Peyer's patch (tissue), 4 donors: ENCODE results near the gene PLXNA4. TPM values are rescaled to one million over a fixed set of nuclear protein-coding genes. Genes with fewer than 3 reads are reported as not detected.
A peak's percentile ranks its signal among the peaks of the same experiment; 100 is the strongest.

ENCODE experiments used
- DNase-seq, 3 donors: peaks; one replicate each; pipeline ENCODE4 v3.0.0-alpha.2; 2017 to 2019
- H3K27ac ChIP-seq, 4 donors: fragments of 200-600 bp; sonication (generic); one replicate each; pipeline ENCODE4 v1.5.1; 2016 to 2019
- H3K27me3 ChIP-seq, 2 donors: fragments of 200-600 bp; sonication (generic); one replicate each; pipeline ENCODE4 v1.5.1; 2019
- H3K36me3 ChIP-seq, 3 donors: fragments of 200-600 bp; sonication (generic); one replicate each; pipeline ENCODE4 v1.5.1; 2016 to 2019
- H3K4me1 ChIP-seq, 4 donors: fragments of 200-600 bp; sonication (generic); one replicate each; pipeline ENCODE4 v1.5.1; 2016 to 2019
- H3K4me3 ChIP-seq, 4 donors: fragments of 200-600 bp; sonication (generic); 1 replicate in 3 of 4; 2 replicates in 1 of 4; pipeline ENCODE4 v1.5.1; 2016 to 2019; ENCODE audit warnings: mild to moderate bottlenecking in 1 of 4
- H3K9me3 ChIP-seq, 4 donors: fragments of 200-600 bp; sonication (generic); one replicate each; pipeline ENCODE4 v1.5.1; 2016 to 2019; ENCODE audit warnings: mild to moderate bottlenecking in 1 of 4
- CTCF ChIP-seq, 6 experiments: fragments of 450-650 bp in 4 of 6; fragments of 200-600 bp in 2 of 6; sonication (generic) in 1 of 6; IDR thresholded peaks; one replicate each; pipeline ENCODE4 v1.5.1; 2017 to 2019; ENCODE audit warnings: antibody characterized with exemption in 6 of 6, mild to moderate bottlenecking in 3 of 6, moderate library complexity in 1 of 6
- POLR2A ChIP-seq, 2 donors: fragments of 450-650 bp; IDR thresholded peaks; one replicate each; pipeline ENCODE4 v1.5.1; 2017; ENCODE audit warnings: antibody characterized with exemption in 2 of 2, mild to moderate bottlenecking in 2 of 2, moderate library complexity in 2 of 2
- total RNA-seq, 4 donors: library from RNA; depleted of rRNA; stranded (reverse); fragments of >200 nt; gene quantifications; one replicate each; pipeline ENCODE4 v1.1.0, GENCODE V29; 2016

PLXNA4 gene
- total RNA-seq, 4 donors from 2014 or later: 1.4 to 3.8 (median 3.0) TPM

GRCh38 chr7:132580277-132580676 is 4.0 kb upstream of the PLXNA4 start:
- Histone ChIP-seq H3K9me3 (no peaks in the 10 kb centered on the region), H3K36me3 (no peaks in the 10 kb centered on the region), H3K4me3 (no peak overlapping the region), H3K4me1 (peaks cover 0 to 18% (median 1%) of the 10 kb centered on the region in 4 donors), H3K27me3 (no peaks in the 10 kb centered on the region), H3K27ac (no peak overlapping the region)
- no peak for DNase-seq
- TF ChIP-seq CTCF (IDR thresholded peaks at IDR 0.05) (no peak), POLR2A (IDR thresholded peaks at IDR 0.05) (no peak)

- H3K4me3 ChIP-seq: no peak overlapping the region
- no peaks in the 10 kb centered on the region for H3K9me3 ChIP-seq
- TF ChIP-seq CTCF (IDR thresholded peaks at IDR 0.05) (no peak), POLR2A (IDR thresholded peaks at IDR 0.05) (no peak)
- H3K27me3 ChIP-seq: no peaks in the 10 kb centered on the region
- H3K36me3 ChIP-seq: no peaks in the 10 kb centered on the region
- DNase-seq: no peak
- H3K27ac ChIP-seq: no peak overlapping the region
- H3K4me1 ChIP-seq: peaks cover 0 to 20% (median 1%) of the 10 kb centered on the region in 4 donors
Measured at GRCh38 chr7:132579260-132579899, 3.1 kb upstream of the PLXNA4 start.

GRCh38 chr7:132578826-132579225 is 2.6 kb upstream of the PLXNA4 start:
- Histone ChIP-seq H3K27me3 (no peaks in the 10 kb centered on the region), H3K9me3 (no peaks in the 10 kb centered on the region), H3K27ac (no peak overlapping the region), H3K36me3 (no peaks in the 10 kb centered on the region), H3K4me1 (peaks cover 0 to 20% (median 1%) of the 10 kb centered on the region in 4 donors), H3K4me3 (no peak overlapping the region)
- TF ChIP-seq CTCF (IDR thresholded peaks at IDR 0.05) (no peak), POLR2A (IDR thresholded peaks at IDR 0.05) (no peak)
- DNase-seq: no peak

- H3K27me3 ChIP-seq: no peaks in the 10 kb centered on the region
- no peak for DNase-seq
- H3K4me1 ChIP-seq: peaks cover 0 to 20% (median 1%) of the 10 kb centered on the region in 4 donors
- H3K36me3 ChIP-seq: no peaks in the 10 kb centered on the region
- no peak overlapping the region for H3K4me3 ChIP-seq
- H3K27ac ChIP-seq: no peak overlapping the region
- TF ChIP-seq POLR2A (IDR thresholded peaks at IDR 0.05) (no peak), CTCF (IDR thresholded peaks at IDR 0.05) (no peak)
- H3K9me3 ChIP-seq: no peaks in the 10 kb centered on the region
Measured at GRCh38 chr7:132578050-132578370, 1.7 kb upstream of the PLXNA4 start.

- Histone ChIP-seq H3K27ac (no peak overlapping the region), H3K9me3 (no peaks in the 10 kb centered on the region), H3K27me3 (no peaks in the 10 kb centered on the region), H3K36me3 (no peaks in the 10 kb centered on the region), H3K4me1 (peaks cover 0 to 20% (median 1%) of the 10 kb centered on the region in 4 donors), H3K4me3 (peak overlapping the region in 2 of 4 donors; percentile 41 to 53)
- DNase-seq: peak in 2 of 3 donors; percentile 49 to 56
- TF ChIP-seq POLR2A (IDR thresholded peaks at IDR 0.05) (no peak), CTCF (IDR thresholded peaks at IDR 0.05) (no peak)
Measured at GRCh38 chr7:132577206-132578049, 1.2 kb upstream of the PLXNA4 start.
